WERI-Rb-1 (cell line): ENCODE measurements around the gene MED27.

ENCODE experiments used
- DNase-seq: peaks from one replicate; pipeline ENCODE4 v3.0.0-alpha.2; 2020
- H3K27ac ChIP-seq: fragments of 250-450 bp; sonication (Bioruptor Pico); 2 replicates; pipeline ENCODE4 v1.5.1; 2020; ENCODE audit warnings: mild to moderate bottlenecking, moderate library complexity
- H3K27me3 ChIP-seq: fragments of 250-450 bp; sonication (Bioruptor Pico); 2 replicates; pipeline ENCODE4 v1.5.1; 2021; ENCODE audit warnings: mild to moderate bottlenecking, low read depth, moderate library complexity; ENCODE audit not compliant: insufficient read depth, severe bottlenecking
- H3K36me3 ChIP-seq: fragments of 250-450 bp; sonication (Bioruptor Pico); 2 replicates; pipeline ENCODE4 v1.5.1; 2020; ENCODE audit warnings: mild to moderate bottlenecking, moderate library complexity
- H3K4me3 ChIP-seq: 2 replicates; pipeline ENCODE4 v1.5.1; 2011; ENCODE audit warnings: low read depth, mild to moderate bottlenecking, control low read depth, low read length
- H3K9me3 ChIP-seq: fragments of 250-450 bp; sonication (Bioruptor Pico); 2 replicates; pipeline ENCODE4 v1.5.1; 2021; ENCODE audit warnings: mild to moderate bottlenecking, moderate library complexity; ENCODE audit not compliant: severe bottlenecking
- CTCF ChIP-seq: IDR thresholded peaks from 2 replicates; pipeline ENCODE4 v1.5.1; 2011; ENCODE audit warnings: low read depth, mild to moderate bottlenecking, control low read depth, inconsistent platforms, low read length

The MED27 gene

GRCh38 chr9:131969469-131969989 is 110.1 kb downstream of the MED27 start:
- H3K4me3 ChIP-seq, result no peak overlapping the region
- peak; percentile 88 for DNase-seq
- H3K27me3 ChIP-seq, result no peaks in the 10 kb centered on the region
- no peaks in the 10 kb centered on the region; the same call in 1 of the 2 replicates for H3K36me3 ChIP-seq
- TF ChIP-seq CTCF, result peak; percentile 24; the same call in 1 of the 2 replicates
- peak overlapping the region; percentile 73 for H3K27ac ChIP-seq
- H3K9me3 ChIP-seq, result no peaks in the 10 kb centered on the region

DNA sequence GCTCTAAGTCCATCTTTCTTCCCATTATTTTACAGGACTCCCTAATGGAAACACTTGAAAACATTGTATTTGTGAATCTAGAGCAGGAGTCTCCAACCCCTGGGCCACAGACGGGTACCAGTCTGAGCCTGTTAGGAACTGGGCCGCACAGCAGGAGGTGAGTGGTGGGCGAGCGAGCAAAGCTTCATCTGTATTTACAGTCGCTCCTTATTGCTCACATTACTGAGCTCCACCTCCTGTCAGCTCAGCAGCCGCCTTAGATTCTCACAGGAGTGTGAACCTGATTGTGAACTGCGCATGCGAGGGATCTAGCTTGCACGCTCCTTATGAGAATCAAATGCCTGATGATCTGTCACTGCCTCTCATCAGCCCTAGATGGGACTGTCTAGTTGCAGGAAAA is 111.0 kb downstream of the MED27 start:
- Histone ChIP-seq H3K27ac (peak overlapping the region; percentile 73), H3K4me3 (no peak overlapping the region), H3K9me3 (no peaks in the 10 kb centered on the region), H3K36me3 (no peaks in the 10 kb centered on the region; the same call in 1 of the 2 replicates), H3K27me3 (no peaks in the 10 kb centered on the region)
- no peak for TF ChIP-seq CTCF
- peak; percentile 76 for DNase-seq

- no peak for TF ChIP-seq CTCF
- H3K9me3 ChIP-seq, result no peaks in the 10 kb centered on the region
- H3K27me3 ChIP-seq, result no peaks in the 10 kb centered on the region
- no peak overlapping the region for H3K27ac ChIP-seq
- no peak for DNase-seq
- H3K4me3 ChIP-seq, result no peak overlapping the region
- H3K36me3 ChIP-seq, result no peaks in the 10 kb centered on the region; the same call in 1 of the 2 replicates
Observed at GRCh38 chr9:131965841-131966240, 113.8 kb downstream of the MED27 start.

- no peak overlapping the region for H3K4me3 ChIP-seq
- DNase-seq, result no peak
- no peaks in the 10 kb centered on the region for H3K9me3 ChIP-seq
- no peak for TF ChIP-seq CTCF
- no peaks in the 10 kb centered on the region; the same call in none of the 2 replicates for H3K36me3 ChIP-seq
- H3K27ac ChIP-seq, result no peak overlapping the region
- no peaks in the 10 kb centered on the region for H3K27me3 ChIP-seq
Observed at GRCh38 chr9:131965103-131965502, 114.6 kb downstream of the MED27 start.

GRCh38 chr9:131963072-131964030 is 116.3 kb downstream of the MED27 start:
- Histone ChIP-seq H3K9me3 (no peaks in the 10 kb centered on the region), H3K27ac (no peak overlapping the region), H3K4me3 (no peak overlapping the region), H3K27me3 (no peaks in the 10 kb centered on the region), H3K36me3 (peaks cover 3% of the 10 kb centered on the region)
- no peak for DNase-seq
- TF ChIP-seq CTCF, result no peak
